Measurements from ENCODE around the gene OSBPL1A.
"Not testable (repeated sequence)": the region's sequence is repeated elsewhere in the genome, so short reads cannot be mapped to it uniquely, and the experiment has no call there.

DNA sequence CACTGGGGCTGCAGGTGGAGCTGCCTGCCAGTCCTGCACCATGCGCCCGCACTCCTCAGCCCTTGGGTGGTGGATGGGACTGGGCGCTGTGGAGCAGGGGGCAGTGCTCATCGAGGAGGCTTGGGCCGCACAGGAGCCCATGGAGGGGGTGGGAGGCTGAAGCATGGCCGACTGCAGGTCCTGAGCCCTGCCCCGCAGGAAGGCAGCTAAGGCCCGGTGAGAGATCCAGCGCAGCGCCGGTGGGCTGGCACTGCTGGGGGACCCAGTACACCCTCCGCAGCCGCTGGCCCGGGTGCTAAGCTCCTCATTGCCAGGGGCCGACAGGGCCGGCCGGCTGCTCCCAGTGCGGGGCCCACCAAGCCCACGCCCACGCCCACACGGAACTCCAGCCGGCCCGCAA lies 21.1 kb downstream of the OSBPL1A start:
- TF ChIP-seq, protein P1, sequence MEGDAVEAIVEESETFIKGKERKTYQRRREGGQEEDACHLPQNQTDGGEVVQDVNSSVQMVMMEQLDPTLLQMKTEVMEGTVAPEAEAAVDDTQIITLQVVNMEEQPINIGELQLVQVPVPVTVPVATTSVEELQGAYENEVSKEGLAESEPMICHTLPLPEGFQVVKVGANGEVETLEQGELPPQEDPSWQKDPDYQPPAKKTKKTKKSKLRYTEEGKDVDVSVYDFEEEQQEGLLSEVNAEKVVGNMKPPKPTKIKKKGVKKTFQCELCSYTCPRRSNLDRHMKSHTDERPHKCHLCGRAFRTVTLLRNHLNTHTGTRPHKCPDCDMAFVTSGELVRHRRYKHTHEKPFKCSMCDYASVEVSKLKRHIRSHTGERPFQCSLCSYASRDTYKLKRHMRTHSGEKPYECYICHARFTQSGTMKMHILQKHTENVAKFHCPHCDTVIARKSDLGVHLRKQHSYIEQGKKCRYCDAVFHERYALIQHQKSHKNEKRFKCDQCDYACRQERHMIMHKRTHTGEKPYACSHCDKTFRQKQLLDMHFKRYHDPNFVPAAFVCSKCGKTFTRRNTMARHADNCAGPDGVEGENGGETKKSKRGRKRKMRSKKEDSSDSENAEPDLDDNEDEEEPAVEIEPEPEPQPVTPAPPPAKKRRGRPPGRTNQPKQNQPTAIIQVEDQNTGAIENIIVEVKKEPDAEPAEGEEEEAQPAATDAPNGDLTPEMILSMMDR (conservative IDR thresholded peaks at IDR 0.05): not testable (repeated sequence)
- TF ChIP-seq EZH2 (IDR thresholded peaks at IDR 0.05; ENCODE audit: low read depth): not testable (repeated sequence)

Data from PC-9 (cell line).